K562 (cell line): ENCODE results near the gene FIZ1. TPM values are rescaled to one million over a fixed set of nuclear protein-coding genes. Genes with fewer than 3 reads are reported as not detected.

ENCODE experiments used
- ATAC-seq: fragments of 200-7000 bp; cut with Tn5 transposase; 3 replicates; pipeline ENCODE4 v1.9.1; 2020; ENCODE audit warnings: moderate library complexity
- BruUV-seq: library from RNA; stranded (reverse); fragments of 400-500 nt; replicated peaks from 2 replicates; lab custom pipeline; 2021; lab: Mats Ljungman, UMichigan
- CTCF ChIA-PET: fragments of 300-600 bp; formaldehyde crosslinking; extraction: SDS; loops from one replicate; lab custom pipeline; 2021; ENCODE audit warnings: low intra/inter-chr PET ratio; lab: Yijun Ruan, JAX
- POLR2A ChIA-PET: fragments of 300-600, 350-650 bp; sonication (Branson Sonifier 250); formaldehyde crosslinking; extraction: SDS; loops from one replicate; lab custom pipeline; 2021; ENCODE audit warnings: antibody characterized with exemption, inconsistent platforms; lab: Yijun Ruan, JAX
- DNase-seq, 4 experiments: peaks; one replicate each; pipeline versions ENCODE4 v3.0.0 to v3.0.0-alpha.2; 2011 to 2018; ENCODE audit warnings: low spot score in 3 of 4, mixed read lengths in 3 of 4; ENCODE audit errors: extremely low read depth in 1 of 4
- FAIRE-seq: peaks from 2 replicates; lab custom pipeline; 2011; peaks lifted over from hg19 to GRCh38; lab: Jason Lieb, UNC
- H2AFZ ChIP-seq: 2 replicates; pipeline ENCODE4 v1.6.0; 2011; ENCODE audit warnings: low read depth, low read length, control low read depth, inconsistent platforms
- H3K27ac ChIP-seq: fragments of 200-600 bp; 3 replicates; pipeline ENCODE4 v1.8.0; 2011; ENCODE audit warnings: low read depth, mild to moderate bottlenecking, control low read depth, inconsistent platforms, low read length, moderate library complexity, mixed read lengths; ENCODE audit errors: extremely low read depth
- H3K27me3 ChIP-seq, 2 experiments: fragments of 300-600 bp in 1 of 2; 2 replicates in 1 of 2; 3 replicates in 1 of 2; pipeline versions ENCODE4 v1.6.0 to v1.8.0; 2011; ENCODE audit warnings: inconsistent platforms in 2 of 2, low read length in 2 of 2, mild to moderate bottlenecking in 1 of 2, mixed read lengths in 1 of 2, moderate library complexity in 1 of 2; ENCODE audit not compliant: control insufficient read depth in 2 of 2, insufficient read depth in 2 of 2
- H3K36me3 ChIP-seq: fragments of 300-600 bp; 3 replicates; pipeline ENCODE4 v1.8.0; 2011; ENCODE audit warnings: mild to moderate bottlenecking, low read length, inconsistent platforms; ENCODE audit not compliant: control insufficient read depth, insufficient read depth
- H3K4me1 ChIP-seq, 2 experiments: fragments of 200-600 bp in 1 of 2; replicated peaks in 1 of 2; 2 replicates in 1 of 2; 3 replicates in 1 of 2; pipeline versions ENCODE4 v1.5.1 to v1.8.0; 2011; ENCODE audit warnings: inconsistent platforms in 2 of 2, low read length in 2 of 2, mild to moderate bottlenecking in 1 of 2, mixed read lengths in 1 of 2, moderate library complexity in 1 of 2; ENCODE audit not compliant: control insufficient read depth in 2 of 2, insufficient read depth in 2 of 2
- H3K4me2 ChIP-seq: 2 replicates; pipeline ENCODE4 v1.6.1; 2011; ENCODE audit warnings: low read length, control low read depth, inconsistent platforms, mixed read lengths; ENCODE audit not compliant: insufficient read depth
- H3K4me3 ChIP-seq: fragments of 200-600 bp; sonication (generic), shearing (Covaris generic); 2 replicates; pipeline ENCODE4 v1.5.1; 2016; ENCODE audit warnings: control low read depth, inconsistent platforms
- H3K79me2 ChIP-seq: fragments of 200-600 bp; 3 replicates; pipeline ENCODE4 v1.8.0; 2011; ENCODE audit warnings: low read length, inconsistent platforms; ENCODE audit not compliant: control insufficient read depth, insufficient read depth
- H3K9ac ChIP-seq, 2 experiments: 2 replicates each; pipeline versions ENCODE4 v1.6.0 to v1.6.1; 2011; ENCODE audit warnings: low read depth in 2 of 2, low read length in 2 of 2, control low read depth in 1 of 2, inconsistent platforms in 1 of 2, mild to moderate bottlenecking in 1 of 2, mixed read lengths in 1 of 2; ENCODE audit not compliant: insufficient read depth in 1 of 2
- H3K9me1 ChIP-seq: one replicate; pipeline ENCODE4 v1.6.0; 2011; ENCODE audit warnings: inconsistent platforms, mild to moderate bottlenecking, low read length, moderate library complexity; ENCODE audit not compliant: control insufficient read depth, insufficient read depth
- H3K9me3 ChIP-seq: replicated peaks from 2 replicates; pipeline ENCODE4 v1.5.1; 2011; ENCODE audit warnings: low read depth, low read length, inconsistent platforms; ENCODE audit not compliant: control insufficient read depth, insufficient read depth
- H4K20me1 ChIP-seq: replicated peaks from 2 replicates; pipeline ENCODE4 v1.6.1; 2011; ENCODE audit warnings: low read length, inconsistent platforms, mixed read lengths; ENCODE audit not compliant: control insufficient read depth, insufficient read depth
- KDM1A ChIP-seq, 2 experiments: fragments of 450-650 bp; IDR thresholded peaks; 2 replicates each; pipeline ENCODE4 v1.6.1; 2016; ENCODE audit warnings: mild to moderate bottlenecking in 2 of 2
- POLR2G ChIP-seq: fragments of 200-400 bp; formaldehyde crosslinking; IDR thresholded peaks from 2 replicates; pipeline ENCODE4 v1.6.1; 2017; ENCODE audit warnings: low read depth, mild to moderate bottlenecking, antibody characterized with exemption, low read length, moderate library complexity
- ZNF586 ChIP-seq: fragments of 450-650 bp; formaldehyde crosslinking; conservative IDR thresholded peaks from 2 replicates; pipeline ENCODE4 v1.4.0; 2020; ENCODE audit warnings: mild to moderate bottlenecking, moderate library complexity
- WGBS: fragments of 100-300 bp; shearing (Covaris generic); methylation state at CpG from one replicate; pipeline ENCODE4 v1.1.6; 2016; ENCODE audit warnings: low coverage, mixed read lengths; ENCODE audit not compliant: insufficient coverage; ENCODE audit errors: missing lambda C conversion rate; 5-methylcytosine and 5-hydroxymethylcytosine counted together
- in situ Hi-C: fragments of 300-500 bp; cut with MboI; formaldehyde crosslinking; loops from 4 replicates; pipeline ENCODE4 v1.15.0; 2018; ENCODE audit warnings: inconsistent platforms, mixed read lengths
- intact Hi-C: fragments of 100-400 bp; cut with micrococcal nuclease; formaldehyde crosslinking; loops from 2 replicates; pipeline ENCODE4 v1.14.2; 2022
- polyA plus RNA-seq, 8 experiments: library from polyadenylated mRNA; depleted of rRNA in 4 of 8; stranded (reverse) in 5 of 8; unstranded in 3 of 8; fragments of >200 nt; fragmentation: Nextera tagmentation in 2 of 8; fragmentation: Illumina TruSeq in 1 of 8; extraction: Ambion mirVana in 2 of 8; extraction: Trizol in 1 of 8; gene quantifications; 2 replicates each; pipeline versions ENCODE4 v1.2.1 to v1.2.3, GENCODE V29; 2011 to 2014; ENCODE audit warnings: inconsistent platforms in 1 of 8, missing spikeins in 1 of 8
- total RNA-seq, 7 experiments: library from RNA; depleted of rRNA in 6 of 7; stranded (reverse); fragments of >200 nt in 6 of 7; fragmentation: Illumina TruSeq in 2 of 7; extraction: Trizol in 2 of 7; gene quantifications; 2 replicates each; pipeline versions ENCODE4 v1.2.1 to v1.2.3, GENCODE V29; 2011 to 2021; ENCODE audit warnings: low replicate concordance in 1 of 7

Gene FIZ1
- total and polyA plus RNA-seq, 9 of the 15 experiments (the other 6 are each of a cell fraction or from before 2014, with no cell fraction given): 0.79 to 17.5 (median 5.5) TPM

- H3K4me2 ChIP-seq: no peak overlapping the region
- H3K27me3 ChIP-seq: no peaks in the 10 kb centered on the region
- no peak for ATAC-seq
- peaks cover 9 to 11% of the 10 kb centered on the region in 2 experiments; a peak in 4 of 5 replicates for H3K4me1 ChIP-seq
- ChIA-PET CTCF (no interaction called here), POLR2A (interaction anchor here (1.0 to 2.0 kb wide), 2 partner anchors 16 to 33 kb away, joined by 3 to 11 read pairs; partner anchors contain the start of gene ZNF865)
- peaks cover 7% of the 10 kb centered on the region; the same call in 2 of the 3 replicates for H3K79me2 ChIP-seq
- BruUV-seq: no TSS peak
- 89% methylated on average over 5 of the region's 55 CpGs for WGBS
- peaks cover 18% of the 10 kb centered on the region; the same call in 2 of the 3 replicates for H3K36me3 ChIP-seq
- no peak overlapping the region for H2AFZ ChIP-seq
- no peak overlapping the region for H3K27ac ChIP-seq
- TF ChIP-seq KDM1A (IDR thresholded peaks at IDR 0.05): no peak
- TF ChIP-seq POLR2G: peak; percentile 54
- no peak for FAIRE-seq
- intact Hi-C loops (no loop called here), in situ Hi-C loops (loop anchor here (10.0 kb wide), 1 partner anchor 337 kb away; the partner anchor contains the start of genes BRSK1 and HSPBP1)
- H3K4me3 ChIP-seq: no peak overlapping the region
- H3K9ac ChIP-seq: no peak overlapping the region
- peaks cover 3% of the 10 kb centered on the region for H3K9me1 ChIP-seq
- H4K20me1 ChIP-seq: no peaks in the 10 kb centered on the region; the same call in 1 of the 2 replicates
- H3K9me3 ChIP-seq: no peaks in the 10 kb centered on the region
- DNase-seq: peak in 1 of 4 experiments; percentile 5
Measured at GRCh38 chr19:55621673-55622231, 22.4 kb upstream of the FIZ1 start.

GRCh38 chr19:55621205-55621672, 21.9 kb upstream of the FIZ1 start:
- 83% methylated on average over 7 of the region's 9 CpGs for WGBS
- Histone ChIP-seq H3K79me2 (peaks cover 7% of the 10 kb centered on the region; the same call in 2 of the 3 replicates), H4K20me1 (no peaks in the 10 kb centered on the region; the same call in 1 of the 2 replicates), H3K4me1 (peaks cover 9 to 16% of the 10 kb centered on the region in 2 experiments; a peak in 4 of 5 replicates), H3K9me1 (peaks cover 3% of the 10 kb centered on the region), H3K4me3 (no peak overlapping the region), H3K9me3 (no peaks in the 10 kb centered on the region), H3K4me2 (no peak overlapping the region)
- CTCF ChIA-PET: no interaction called here
- intact Hi-C loops: no loop called here
- no peak for FAIRE-seq
- in situ Hi-C loops: loop anchor here (10.0 kb wide), 1 partner anchor 336 kb away; the partner anchor contains the start of genes BRSK1 and HSPBP1
- BruUV-seq: TSS peak; percentile 42
- TF ChIP-seq ZNF586 (CRISPR knock-in tag): no peak
- peak; percentile 11; the same call in 1 of the 2 replicates for TF ChIP-seq POLR2G
- TF ChIP-seq, all 486 proteins: peak for 1
- no peaks in the 10 kb centered on the region for H3K27me3 ChIP-seq
- no peak for ATAC-seq
- H3K9ac ChIP-seq: no peak overlapping the region
- no peak overlapping the region for H2AFZ ChIP-seq
- POLR2A ChIA-PET: interaction anchor here (1.0 to 2.0 kb wide), 2 partner anchors 15 to 22 kb away, joined by 4 to 11 read pairs; partner anchors contain the start of genes FIZ1 and ZNF865
- peaks cover 22% of the 10 kb centered on the region; the same call in 2 of the 3 replicates for H3K36me3 ChIP-seq
- DNase-seq: peak in 1 of 4 experiments; percentile 6
- no peak overlapping the region for H3K27ac ChIP-seq
